Neural progenitor cell (in vitro differentiated cells): Measurements from ENCODE around the gene TRPC4. TPM values are rescaled to one million over a fixed set of nuclear protein-coding genes. Genes with fewer than 3 reads are reported as not detected.

Experiments used
- DNase-seq: peaks from one replicate; pipeline ENCODE4 v3.0.0-alpha.2; 2016; ENCODE audit warnings: low spot score
- H2AFZ ChIP-seq: fragments of 200-600 bp; sonication (generic); replicated peaks from 2 replicates; pipeline ENCODE4 v1.6.1; 2016; ENCODE audit warnings: antibody characterized with exemption
- H3F3A ChIP-seq: fragments of 200-600 bp; sonication (generic); 2 replicates; pipeline ENCODE4 v1.6.1; 2016; ENCODE audit warnings: antibody characterized with exemption, low read depth
- H3K27ac ChIP-seq: fragments of 200-600 bp; sonication (generic); 2 replicates; pipeline ENCODE4 v1.5.1; 2016; ENCODE audit warnings: mild to moderate bottlenecking
- H3K27me3 ChIP-seq: fragments of 200-600 bp; sonication (generic); 2 replicates; pipeline ENCODE4 v1.6.1; 2016; ENCODE audit warnings: mild to moderate bottlenecking, moderate library complexity
- H3K36me3 ChIP-seq: fragments of 200-600 bp; sonication (generic); 2 replicates; pipeline ENCODE4 v1.5.1; 2016
- H3K4me1 ChIP-seq: fragments of 200-600 bp; sonication (generic); 2 replicates; pipeline ENCODE4 v1.6.1; 2016; ENCODE audit warnings: mixed run types
- H3K4me2 ChIP-seq: fragments of 200-600 bp; sonication (generic); 2 replicates; pipeline ENCODE4 v1.6.1; 2016
- H3K4me3 ChIP-seq: fragments of 200-600 bp; sonication (generic); 2 replicates; pipeline ENCODE4 v1.5.1; 2016
- H3K79me2 ChIP-seq: fragments of 200-600 bp; sonication (generic); 2 replicates; pipeline ENCODE4 v1.6.1; 2016; ENCODE audit warnings: low read depth
- H3K9ac ChIP-seq: fragments of 200-600 bp; sonication (generic); 2 replicates; pipeline ENCODE4 v1.6.1; 2016
- H3K9me3 ChIP-seq: fragments of 200-600 bp; sonication (generic); 2 replicates; pipeline ENCODE4 v1.5.1; 2016; ENCODE audit warnings: low read depth
- H4K20me1 ChIP-seq: fragments of 200-600 bp; sonication (generic); 2 replicates; pipeline ENCODE4 v1.6.1; 2016; ENCODE audit warnings: low read depth
- H3K27ac Mint-ChIP-seq: 3 replicates; pipeline ENCODE4 v1.8.0; 2021; ENCODE audit warnings: mixed read lengths
- H3K27me3 Mint-ChIP-seq: 2 replicates; pipeline ENCODE4 v1.8.0; 2022; ENCODE audit warnings: low read depth, mild to moderate bottlenecking, inconsistent platforms, moderate library complexity, mixed read lengths; ENCODE audit not compliant: insufficient read depth
- H3K36me3 Mint-ChIP-seq: 3 replicates; pipeline ENCODE4 v1.8.0; 2021; ENCODE audit warnings: mixed read lengths
- H3K4me1 Mint-ChIP-seq: 3 replicates; pipeline ENCODE4 v1.8.0; 2021; ENCODE audit warnings: mixed read lengths
- H3K4me3 Mint-ChIP-seq: 3 replicates; pipeline ENCODE4 v1.8.0; 2021; ENCODE audit warnings: mild to moderate bottlenecking, moderate library complexity, mixed read lengths
- H3K9me3 Mint-ChIP-seq: 3 replicates; pipeline ENCODE4 v1.8.0; 2020; ENCODE audit warnings: mixed read lengths
- CTCF ChIP-seq: fragments of 200-600 bp; sonication (generic); IDR thresholded peaks from 2 replicates; pipeline ENCODE4 v1.5.1; 2017; ENCODE audit warnings: antibody characterized with exemption, mild to moderate bottlenecking
- EZH2 ChIP-seq: fragments of 200-600 bp; sonication (generic); IDR thresholded peaks from 2 replicates; pipeline ENCODE4 v1.6.1; 2017; ENCODE audit warnings: antibody characterized with exemption, mild to moderate bottlenecking, moderate library complexity
- EZH2phosphoT487 ChIP-seq: fragments of 200-600 bp; sonication (generic); IDR thresholded peaks from 2 replicates; pipeline ENCODE4 v1.6.1; 2017; ENCODE audit warnings: antibody characterized with exemption
- total RNA-seq: library from RNA; depleted of rRNA; stranded (reverse); fragments of >200 nt; gene quantifications from 2 replicates; pipeline ENCODE4 v1.2.3, GENCODE V29; 2015; ENCODE audit warnings: low replicate concordance

TRPC4 gene
- total RNA-seq, 1 donor from 2014 or later: 21.1 TPM

GRCh38 chr13:37914781-37915391, 45.3 kb upstream of the TRPC4 start:
- H3K27me3 ChIP-seq: no peaks in the 10 kb centered on the region
- H3K36me3 Mint-ChIP-seq: peaks cover 1% of the 10 kb centered on the region
- peak overlapping the region; percentile 88 for H3K27ac ChIP-seq
- no peak overlapping the region for H3K4me3 Mint-ChIP-seq
- no peaks in the 10 kb centered on the region for H4K20me1 ChIP-seq
- H3F3A ChIP-seq: peaks cover 46% of the 10 kb centered on the region
- peaks cover 3% of the 10 kb centered on the region for H3K27me3 Mint-ChIP-seq
- no peak overlapping the region for H3K9ac ChIP-seq
- H3K27ac Mint-ChIP-seq: peak overlapping the region; percentile 57
- TF ChIP-seq EZH2phosphoT487 (no peak), CTCF (no peak), EZH2 (no peak)
- DNase-seq: peak; percentile 61
- H3K4me3 ChIP-seq: peak overlapping the region; percentile 20
- peaks cover 21% of the 10 kb centered on the region for H3K79me2 ChIP-seq
- H3K9me3 ChIP-seq: no peaks in the 10 kb centered on the region
- H3K4me1 ChIP-seq: peaks cover 68% of the 10 kb centered on the region
- H3K9me3 Mint-ChIP-seq: peaks cover 14% of the 10 kb centered on the region
- H3K4me2 ChIP-seq: peak overlapping the region; percentile 68
- H3K4me1 Mint-ChIP-seq: peaks cover 47% of the 10 kb centered on the region
- no peaks in the 10 kb centered on the region for H3K36me3 ChIP-seq
- H2AFZ ChIP-seq: peak overlapping the region; percentile 30

GRCh38 chr13:37910790-37911189, 41.2 kb upstream of the TRPC4 start:
- H3K36me3 Mint-ChIP-seq: no peaks in the 10 kb centered on the region
- no peak overlapping the region for H3K27ac Mint-ChIP-seq
- Histone ChIP-seq H3K27me3 (no peaks in the 10 kb centered on the region), H3K79me2 (peaks cover 2% of the 10 kb centered on the region), H3K27ac (no peak overlapping the region), H3K4me1 (peaks cover 29% of the 10 kb centered on the region), H3K4me2 (no peak overlapping the region), H4K20me1 (no peaks in the 10 kb centered on the region), H3K36me3 (no peaks in the 10 kb centered on the region), H2AFZ (peak overlapping the region; percentile 52), H3K9me3 (no peaks in the 10 kb centered on the region), H3F3A (peaks cover 20% of the 10 kb centered on the region), H3K4me3 (no peak overlapping the region), H3K9ac (no peak overlapping the region)
- TF ChIP-seq EZH2phosphoT487 (no peak), EZH2 (no peak), CTCF (no peak)
- peaks cover 15% of the 10 kb centered on the region for H3K4me1 Mint-ChIP-seq
- peaks cover 6% of the 10 kb centered on the region for H3K9me3 Mint-ChIP-seq
- no peaks in the 10 kb centered on the region for H3K27me3 Mint-ChIP-seq
- no peak for DNase-seq
- H3K4me3 Mint-ChIP-seq: no peak overlapping the region

GRCh38 chr13:37906880-37907279, 37.3 kb upstream of the TRPC4 start:
- H3K36me3 Mint-ChIP-seq: no peaks in the 10 kb centered on the region
- Histone ChIP-seq H3K79me2 (no peaks in the 10 kb centered on the region), H3K36me3 (no peaks in the 10 kb centered on the region), H3K4me3 (no peak overlapping the region), H4K20me1 (no peaks in the 10 kb centered on the region), H3F3A (no peaks in the 10 kb centered on the region), H2AFZ (no peak overlapping the region), H3K27me3 (no peaks in the 10 kb centered on the region), H3K4me2 (no peak overlapping the region), H3K9me3 (no peaks in the 10 kb centered on the region), H3K27ac (no peak overlapping the region), H3K9ac (no peak overlapping the region), H3K4me1 (no peaks in the 10 kb centered on the region)
- H3K27me3 Mint-ChIP-seq: no peaks in the 10 kb centered on the region
- H3K4me1 Mint-ChIP-seq: no peaks in the 10 kb centered on the region
- H3K9me3 Mint-ChIP-seq: peaks cover under 1% of the 10 kb centered on the region
- no peak for DNase-seq
- H3K4me3 Mint-ChIP-seq: no peak overlapping the region
- H3K27ac Mint-ChIP-seq: no peak overlapping the region
- TF ChIP-seq EZH2: no peak
- no peak for TF ChIP-seq CTCF
- TF ChIP-seq EZH2phosphoT487: no peak
